ENCODE measurements around the gene PLEKHG1. TPM values are rescaled to one million over a fixed set of nuclear protein-coding genes. Genes with fewer than 3 reads are reported as not detected.

PLEKHG1 gene
- total and polyA plus RNA-seq, 2 donors (not counting 1 experiment from before 2014, with no cell fraction given) = 66.2 to 450 TPM

GRCh38 chr6:150579611-150580010 is 20.1 kb upstream of the PLEKHG1 start:
- TF ChIP-seq EZH2 (IDR thresholded peaks at IDR 0.05; ENCODE audit: borderline replicate concordance, insufficient read depth, low read depth, low read length, poor library complexity, severe bottlenecking) = no peak
- no peak for TF ChIP-seq CTCF (IDR thresholded peaks at IDR 0.05)
- Histone ChIP-seq H3K79me2 (ENCODE audit: control insufficient read depth, insufficient read depth, low read length) (peaks cover 9% of the 10 kb centered on the region), H3K9ac (ENCODE audit: low read length) (no peak overlapping the region), H2AFZ (ENCODE audit: insufficient read depth, low read depth, low read length, poor library complexity, severe bottlenecking) (no peak overlapping the region), H3K36me3 (replicated peaks in 1 of 2; ENCODE audit: control extremely low read depth in 1 of 2, control insufficient read depth in 1 of 2, extremely low read depth in 1 of 2, insufficient read depth in 2 of 2, low read length in 1 of 2) (no peaks in the 10 kb centered on the region), H3K4me1 (ENCODE audit: control insufficient read depth in 2 of 2, insufficient read depth in 2 of 2, low read length in 2 of 2) (peaks cover 9 to 13% of the 10 kb centered on the region in 2 donors), H3K9me3 (ENCODE audit: control extremely low read depth in 1 of 3, control insufficient read depth in 2 of 3, insufficient read depth in 1 of 3, low read length in 2 of 3) (peaks cover 0 to 11% (median 0%) of the 10 kb centered on the region in 3 donors), H3K4me3 (ENCODE audit: control extremely low read depth in 1 of 5, extremely low read depth in 1 of 5, insufficient read depth in 1 of 5, low read depth in 2 of 5, low read length in 4 of 5) (no peak overlapping the region), H3K27ac (ENCODE audit: low read length in 2 of 2) (no peak overlapping the region), H3K27me3 (replicated peaks in 1 of 4; ENCODE audit: control extremely low read depth in 1 of 4, control insufficient read depth in 3 of 4, insufficient read depth in 4 of 4, low read length in 3 of 4) (peaks cover 0 to 25% (median 14%) of the 10 kb centered on the region in 4 experiments), H3K4me2 (replicated peaks; ENCODE audit: low read depth, low read length, poor library complexity, severe bottlenecking) (no peak overlapping the region), H4K20me1 (ENCODE audit: control insufficient read depth, insufficient read depth, low read length, poor library complexity, severe bottlenecking) (peaks cover 8% of the 10 kb centered on the region)
- CTCF ChIA-PET = interaction anchor here (1.2 kb wide), 1 partner anchor 161 kb away, joined by 3 read pairs; no protein-coding TSS in a partner anchor
- Mint-ChIP-seq H3K4me1 (peaks cover 4% of the 10 kb centered on the region), H3K27ac (no peak overlapping the region), H3K9me3 (ENCODE audit: insufficient read depth) (no peaks in the 10 kb centered on the region), H3K4me3 (no peak overlapping the region), H3K27me3 (peaks cover 20% of the 10 kb centered on the region)
- DNase-seq (no peak), ATAC-seq (ENCODE audit: low read depth) (no peak)
- POLR2A ChIA-PET = no interaction called here
- WGBS (ENCODE audit: insufficient coverage) = 100% methylated on average over 2 of the region's 4 CpGs
- intact Hi-C loops (cut with micrococcal nuclease) = no loop called here

GRCh38 chr6:150580489-150580888 is 19.2 kb upstream of the PLEKHG1 start:
- intact Hi-C loops (cut with micrococcal nuclease) = no loop called here
- peaks cover 2% of the 10 kb centered on the region for H3K4me1 Mint-ChIP-seq
- CTCF ChIA-PET = interaction anchor here (1.1 to 1.2 kb wide), 2 partner anchors 162 to 185 kb away, joined by 3 to 4 read pairs; no protein-coding TSS in a partner anchor
- POLR2A ChIA-PET = no interaction called here
- ATAC-seq (ENCODE audit: low read depth) (no peak), DNase-seq (no peak)
- Histone ChIP-seq H3K9me3 (ENCODE audit: control extremely low read depth in 1 of 3, control insufficient read depth in 2 of 3, insufficient read depth in 1 of 3, low read length in 2 of 3) (peaks cover 0 to 10% (median 0%) of the 10 kb centered on the region in 3 donors), H3K4me1 (ENCODE audit: control insufficient read depth in 2 of 2, insufficient read depth in 2 of 2, low read length in 2 of 2) (peaks cover 0 to 4% of the 10 kb centered on the region in 2 donors), H3K4me3 (ENCODE audit: control extremely low read depth in 1 of 5, extremely low read depth in 1 of 5, insufficient read depth in 1 of 5, low read depth in 2 of 5, low read length in 4 of 5) (no peak overlapping the region), H3K27me3 (replicated peaks in 1 of 4; ENCODE audit: control extremely low read depth in 1 of 4, control insufficient read depth in 3 of 4, insufficient read depth in 4 of 4, low read length in 3 of 4) (peaks cover 0 to 22% (median 12%) of the 10 kb centered on the region in 4 experiments), H2AFZ (ENCODE audit: insufficient read depth, low read depth, low read length, poor library complexity, severe bottlenecking) (no peak overlapping the region), H3K36me3 (replicated peaks in 1 of 2; ENCODE audit: control extremely low read depth in 1 of 2, control insufficient read depth in 1 of 2, extremely low read depth in 1 of 2, insufficient read depth in 2 of 2, low read length in 1 of 2) (no peaks in the 10 kb centered on the region), H3K27ac (ENCODE audit: low read length in 2 of 2) (no peak overlapping the region), H3K4me2 (replicated peaks; ENCODE audit: low read depth, low read length, poor library complexity, severe bottlenecking) (no peak overlapping the region), H3K79me2 (ENCODE audit: control insufficient read depth, insufficient read depth, low read length) (peaks cover 5% of the 10 kb centered on the region), H3K9ac (ENCODE audit: low read length) (no peak overlapping the region), H4K20me1 (ENCODE audit: control insufficient read depth, insufficient read depth, low read length, poor library complexity, severe bottlenecking) (peaks cover 5% of the 10 kb centered on the region)
- no peak overlapping the region for H3K27ac Mint-ChIP-seq
- H3K9me3 Mint-ChIP-seq (ENCODE audit: insufficient read depth) = no peaks in the 10 kb centered on the region
- H3K4me3 Mint-ChIP-seq = no peak overlapping the region
- H3K27me3 Mint-ChIP-seq = peaks cover 23% of the 10 kb centered on the region
- TF ChIP-seq EZH2 (IDR thresholded peaks at IDR 0.05; ENCODE audit: borderline replicate concordance, insufficient read depth, low read depth, low read length, poor library complexity, severe bottlenecking) (no peak), CTCF (IDR thresholded peaks at IDR 0.05) (no peak)
- WGBS (ENCODE audit: insufficient coverage) = 90% methylated on average over 1 of the region's 2 CpGs
